ENCODE measurements around the gene AURKAIP1. TPM values are rescaled to one million over a fixed set of nuclear protein-coding genes. Genes with fewer than 3 reads are reported as not detected.

Gene AURKAIP1
- polyA plus RNA-seq, 1 of the 3 experiments (the other 2 are of a cell fraction) = 214 TPM

- Histone ChIP-seq H3K79me2 (ENCODE audit: insufficient read depth) (peaks cover 44% of the 10 kb centered on the region), H3K27ac (ENCODE audit: low read depth in 2 of 2, low read length in 1 of 2) (peak within 1 kb of the TSS in 1 of 2 experiments; percentile 90; a peak in 2 of 4 replicates), H3K4me3 (ENCODE audit: low read depth in 2 of 2, low read length in 1 of 2) (peak within 1 kb of the TSS; percentile 67 to 87), H3K4me1 (ENCODE audit: control insufficient read depth in 1 of 2, insufficient read depth in 2 of 2, low read depth in 1 of 2, low read length in 1 of 2) (peaks cover 0 to 45% of the 10 kb centered on the region in 2 experiments; a peak in 1 of 4 replicates), H3K9ac (peak within 1 kb of the TSS; percentile 76; the same call in 1 of the 2 replicates), H3K9me3 (no peaks in the 10 kb centered on the region), H3K36me3 (replicated peaks in 1 of 2; ENCODE audit: control insufficient read depth in 1 of 2, insufficient read depth in 2 of 2, low read length in 1 of 2) (no peaks in the 10 kb centered on the region), H3K4me2 (peak within 1 kb of the TSS; percentile 89), H3K27me3 (ENCODE audit: insufficient read depth) (no peaks in the 10 kb centered on the region), H3F3A (replicated peaks; ENCODE audit: insufficient read depth) (peaks cover 5% of the 10 kb centered on the region), H2AFZ (ENCODE audit: low read depth) (no peak within 1 kb of the TSS), H4K20me1 (ENCODE audit: insufficient read depth) (peaks cover 34% of the 10 kb centered on the region), H3K9me2 (no peaks in the 10 kb centered on the region)
- peak; percentile 98 for DNase-seq
- ChIA-PET CTCF (interaction anchor here (1.0 to 2.1 kb wide), 6 partner anchors 10 to 49 kb away, joined by 3 to 13 read pairs (median 6); partner anchors contain the start of gene AURKAIP1), POLR2A (no interaction called here)
- TF ChIP-seq CTCF (IDR thresholded peaks at IDR 0.05) (peak; percentile 55), GATA2 (CRISPR knock-in tag; IDR thresholded peaks at IDR 0.05) (no peak), USF1 (IDR thresholded peaks at IDR 0.05; ENCODE audit: borderline replicate concordance, low read depth) (no peak), MXI1 (IDR thresholded peaks at IDR 0.05; ENCODE audit: low read depth, low read length) (peak; percentile 33; the same call in 1 of the 2 replicates), POLR2AphosphoS5 (IDR thresholded peaks at IDR 0.05; ENCODE audit: low read depth, low read length) (no peak; the same call in 1 of the 2 replicates), RAD21 (IDR thresholded peaks at IDR 0.05; ENCODE audit: low read length) (peak; percentile 46), NFIC (IDR thresholded peaks at IDR 0.05; ENCODE audit: borderline replicate concordance) (no peak), SMC3 (IDR thresholded peaks at IDR 0.05; ENCODE audit: low read depth, low read length) (0 out of 2 replicates have a peak, but pooled peaks have one; percentile 5), TEAD4 (IDR thresholded peaks at IDR 0.05; ENCODE audit: borderline replicate concordance, insufficient read depth) (no peak)
- WGBS (ENCODE audit: low lambda C conversion rate) = 0% methylated on average over 12 of the region's 122 CpGs
These were observed 25.6 kb downstream of the AURKAIP1 start, which contains the start of gene DVL1 for GRCh38 chr1:1349256-1350012. TSS of gene DVL1 (minus strand) at chr1:1349418. CDS start at chr1:1349065, 353 bp downstream.

DNA sequence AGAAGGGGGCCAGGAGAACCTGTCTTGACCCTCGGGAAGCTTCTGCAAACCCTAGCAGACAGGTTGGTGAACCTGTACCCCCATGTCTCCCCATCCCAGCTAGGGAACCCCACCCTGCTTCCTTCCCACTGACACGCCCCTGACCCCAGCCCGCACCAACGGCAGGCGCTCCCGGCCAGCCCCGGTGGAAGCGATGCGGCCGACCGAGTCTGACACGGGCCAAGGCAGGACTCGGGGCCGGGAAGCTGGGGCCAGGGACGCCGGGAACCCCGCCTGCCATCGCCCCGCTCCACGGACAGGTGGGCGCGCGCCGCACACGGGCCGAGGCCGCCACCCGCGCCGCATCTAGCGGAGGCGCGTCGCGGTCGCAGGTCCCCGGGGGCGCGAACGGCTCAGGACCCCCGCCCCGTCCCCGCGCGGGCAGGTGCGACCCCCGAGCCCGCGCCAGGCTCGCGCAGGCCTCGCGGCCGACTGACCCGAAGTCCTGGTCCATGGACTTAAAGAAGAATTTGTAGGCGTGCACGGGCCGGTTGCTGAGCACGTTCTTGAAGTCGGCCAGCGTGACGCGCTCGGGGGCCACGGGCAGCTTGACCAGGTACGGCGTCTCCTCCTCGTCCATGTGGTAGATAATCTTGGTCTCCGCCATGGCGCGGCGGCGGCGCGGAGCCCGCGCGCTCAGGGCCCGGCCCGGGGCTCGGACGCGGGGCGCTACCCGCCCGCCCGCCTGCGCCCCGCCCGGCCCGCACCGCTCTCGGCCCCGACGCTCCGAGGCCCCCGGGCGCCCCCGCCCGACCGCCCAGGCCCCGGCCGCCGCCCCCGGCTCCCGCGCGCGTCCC is 26.4 kb downstream of the AURKAIP1 start:
- Histone ChIP-seq H3K4me1 (ENCODE audit: control insufficient read depth in 1 of 2, insufficient read depth in 2 of 2, low read depth in 1 of 2, low read length in 1 of 2) (peaks cover 0 to 37% of the 10 kb centered on the region in 2 experiments; a peak in 1 of 4 replicates), H2AFZ (ENCODE audit: low read depth) (no peak overlapping the region), H3K9ac (peak overlapping the region; percentile 56; the same call in 1 of the 2 replicates), H3K9me3 (no peaks in the 10 kb centered on the region), H3K79me2 (ENCODE audit: insufficient read depth) (peaks cover 47% of the 10 kb centered on the region), H3K27me3 (ENCODE audit: insufficient read depth) (no peaks in the 10 kb centered on the region), H3K4me3 (ENCODE audit: low read depth in 2 of 2, low read length in 1 of 2) (peak overlapping the region; percentile 64 to 87), H3K9me2 (no peaks in the 10 kb centered on the region), H4K20me1 (ENCODE audit: insufficient read depth) (peaks cover 42% of the 10 kb centered on the region), H3K4me2 (peak overlapping the region; percentile 89), H3F3A (replicated peaks; ENCODE audit: insufficient read depth) (peaks cover 5% of the 10 kb centered on the region), H3K27ac (ENCODE audit: low read depth in 2 of 2, low read length in 1 of 2) (peak overlapping the region in 1 of 2 experiments; percentile 47; a peak in 1 of 4 replicates), H3K36me3 (replicated peaks in 1 of 2; ENCODE audit: control insufficient read depth in 1 of 2, insufficient read depth in 2 of 2, low read length in 1 of 2) (no peaks in the 10 kb centered on the region)
- ChIA-PET POLR2A (interaction anchor here (2.0 kb wide), 1 partner anchor 27 kb away, joined by 7 read pairs; the partner anchor contains the start of gene AURKAIP1), CTCF (interaction anchor here (0.8 to 2.1 kb wide), 16 partner anchors 10 to 364 kb away, joined by 3 to 13 read pairs (median 5); partner anchors contain the start of genes AURKAIP1 and TAS1R3)
- TF ChIP-seq TEAD4 (IDR thresholded peaks at IDR 0.05; ENCODE audit: borderline replicate concordance, insufficient read depth) = no peak
- peak; percentile 37; the same call in 1 of the 2 replicates for TF ChIP-seq MXI1 (IDR thresholded peaks at IDR 0.05; ENCODE audit: low read depth, low read length)
- 0% methylated on average over 1 of the region's 109 CpGs for WGBS (ENCODE audit: low lambda C conversion rate)
- peak; percentile 63 for DNase-seq
